ENCODE results near the gene ZNF407.

The ZNF407 gene

GRCh38 chr18:74980669-74981068, 383.0 kb downstream of the ZNF407 start:
- DNase-seq = no peak

GRCh38 chr18:74981476-74981875, 383.8 kb downstream of the ZNF407 start:
- no peak for DNase-seq

- DNase-seq = peak; percentile 68 to 92 (median 88)
Observed at GRCh38 chr18:74982946-74983635, 385.4 kb downstream of the ZNF407 start.

GRCh38 chr18:74989134-74989533, 391.5 kb downstream of the ZNF407 start:
- DNase-seq = no peak

GRCh38 chr18:74990563-74991081, 393.0 kb downstream of the ZNF407 start:
- DNase-seq = peak; percentile 54 to 91 (median 88)

- peak; percentile 53 to 72 (median 59) for DNase-seq
Observed at GRCh38 chr18:74994502-74995418, 397.1 kb downstream of the ZNF407 start.

GRCh38 chr18:74995419-74995736, 397.7 kb downstream of the ZNF407 start:
- DNase-seq = no peak

GRCh38 chr18:74996055-74996454, 398.4 kb downstream of the ZNF407 start:
- DNase-seq = no peak

- no peak for DNase-seq
Observed at GRCh38 chr18:74996996-74997395, 399.3 kb downstream of the ZNF407 start.

- DNase-seq = no peak
Observed at GRCh38 chr18:75000920-75001319, 403.2 kb downstream of the ZNF407 start.

- DNase-seq = peak in 2 of 3 donors; percentile 46 to 60
Observed at GRCh38 chr18:75003039-75003438, 405.4 kb downstream of the ZNF407 start.

GRCh38 chr18:75003764-75004690, 406.4 kb downstream of the ZNF407 start:
- DNase-seq = no peak

- no peak for DNase-seq
Observed at GRCh38 chr18:75005626-75006025, 408.0 kb downstream of the ZNF407 start.

- no peak for DNase-seq
Observed at GRCh38 chr18:75008186-75008585, 410.5 kb downstream of the ZNF407 start.

- DNase-seq = no peak
Observed at GRCh38 chr18:75009296-75009695, 411.6 kb downstream of the ZNF407 start.

GRCh38 chr18:75009878-75010277, 412.2 kb downstream of the ZNF407 start:
- no peak for DNase-seq

- peak; percentile 47 to 68 (median 67) for DNase-seq
Observed at GRCh38 chr18:75010278-75010677, 412.6 kb downstream of the ZNF407 start.

- no peak for DNase-seq
Observed at GRCh38 chr18:75010689-75011088, 413.0 kb downstream of the ZNF407 start.

GRCh38 chr18:75016025-75016717, 418.5 kb downstream of the ZNF407 start:
- DNase-seq = no peak

- no peak for DNase-seq
Observed at GRCh38 chr18:75023473-75023872, 425.8 kb downstream of the ZNF407 start.

GRCh38 chr18:75024871-75025270, 427.2 kb downstream of the ZNF407 start:
- no peak for DNase-seq

- DNase-seq = peak in 2 of 3 donors; percentile 14 to 27
Observed at GRCh38 chr18:75025573-75025972, 427.9 kb downstream of the ZNF407 start.
